8988T (cell line): ENCODE results near the gene NUP43.
"Not testable (repeated sequence)": the region's sequence is repeated elsewhere in the genome, so short reads cannot be mapped to it uniquely, and the experiment has no call there.

Source experiments
- DNase-seq: peaks from one replicate; pipeline ENCODE4 v3.0.0; 2011

NUP43 gene

GRCh38 chr6:149683256-149683859 is 63.0 kb downstream of the NUP43 start:
- no peak for DNase-seq

GRCh38 chr6:149681845-149682244 is 64.5 kb downstream of the NUP43 start:
- not testable (repeated sequence) for DNase-seq

- DNase-seq = no peak
These were observed 65.1 kb downstream of the NUP43 start for GRCh38 chr6:149681209-149681608.

- DNase-seq = no peak
These were observed 65.8 kb downstream of the NUP43 start for GRCh38 chr6:149680503-149680902.
